ENCODE measurements around the gene BTG2. TPM values are rescaled to one million over a fixed set of nuclear protein-coding genes. Genes with fewer than 3 reads are reported as not detected.
A peak's percentile ranks its signal among the peaks of the same experiment; 100 is the strongest.

Gene BTG2
- total RNA-seq, 4 donors from 2014 or later = 98.6 to 205 (median 131) TPM

GRCh38 chr1:203282720-203283542 is 22.4 kb upstream of the BTG2 start:
- intact Hi-C loops (cut with DNase I; ENCODE audit: low total_unique reads) = no loop called here
- no peak for TF ChIP-seq CTCF (IDR thresholded peaks at IDR 0.05)
- TF ChIP-seq POLR2A (IDR thresholded peaks at IDR 0.05) = no peak
- WGBS, 2 donors = 86 to 89% methylated on average over 11 of the region's 11 CpGs
- DNase-seq (ENCODE audit: low spot score in 2 of 2) = peak in 1 of 2 donors; percentile 68
- no peak overlapping the region for H3K4me3 ChIP-seq (ENCODE audit: low read depth, poor library complexity, severe bottlenecking)

GRCh38 chr1:203283597-203283996 is 21.7 kb upstream of the BTG2 start:
- peak in 1 of 2 donors; percentile 64 for DNase-seq (ENCODE audit: low spot score in 2 of 2)
- 94 to 98% methylated on average over 6 of the region's 6 CpGs for WGBS, 2 donors
- intact Hi-C loops (cut with DNase I; ENCODE audit: low total_unique reads) = no loop called here
- no peak overlapping the region for H3K4me3 ChIP-seq (ENCODE audit: low read depth, poor library complexity, severe bottlenecking)
- TF ChIP-seq CTCF (IDR thresholded peaks at IDR 0.05) (no peak), POLR2A (IDR thresholded peaks at IDR 0.05) (no peak)

- intact Hi-C loops (cut with DNase I; ENCODE audit: low total_unique reads) = no loop called here
- DNase-seq (ENCODE audit: low spot score in 2 of 2) = peak in 1 of 2 donors; percentile 80
- no peak overlapping the region for H3K4me3 ChIP-seq (ENCODE audit: low read depth, poor library complexity, severe bottlenecking)
- TF ChIP-seq POLR2A (IDR thresholded peaks at IDR 0.05) (no peak), CTCF (IDR thresholded peaks at IDR 0.05) (no peak)
- 69 to 72% methylated on average over 11 of the region's 11 CpGs for WGBS, 2 donors
Observed at GRCh38 chr1:203284411-203285123, 20.8 kb upstream of the BTG2 start.

GRCh38 chr1:203286161-203286984 is 18.9 kb upstream of the BTG2 start:
- DNase-seq (ENCODE audit: low spot score in 2 of 2) = no peak
- H3K4me3 ChIP-seq (ENCODE audit: low read depth, poor library complexity, severe bottlenecking) = no peak overlapping the region
- 26 to 45% methylated on average over 7 to 9 of the region's 9 CpGs for WGBS, 2 donors
- no peak for TF ChIP-seq CTCF (IDR thresholded peaks at IDR 0.05)
- no peak for TF ChIP-seq POLR2A (IDR thresholded peaks at IDR 0.05)
- intact Hi-C loops (cut with DNase I; ENCODE audit: low total_unique reads) = no loop called here

- WGBS, 2 donors = 40 to 50% methylated on average over 9 of the region's 9 CpGs
- intact Hi-C loops (cut with DNase I; ENCODE audit: low total_unique reads) = no loop called here
- no peak for TF ChIP-seq POLR2A (IDR thresholded peaks at IDR 0.05)
- no peak overlapping the region for H3K4me3 ChIP-seq (ENCODE audit: low read depth, poor library complexity, severe bottlenecking)
- DNase-seq (ENCODE audit: low spot score in 2 of 2) = peak in 1 of 2 donors; percentile 75
Observed at GRCh38 chr1:203287109-203287893, 18.0 kb upstream of the BTG2 start.
